NCI-H1092 treated with DMSO at 0.1 percent for 48 hours (cell line): ENCODE data around the gene C1QBP.
"Not testable (repeated sequence)": the region's sequence is repeated elsewhere in the genome, so short reads cannot be mapped to it uniquely, and the experiment has no call there.

ENCODE experiments used
- DNase-seq: peaks from one replicate; lab custom pipeline; 2025; lab: John Stamatoyannopoulos, UW

Gene C1QBP

GRCh38 chr17:5431949-5432556 is 6.9 kb downstream of the C1QBP start:
- no peak for DNase-seq

- not testable (repeated sequence) for DNase-seq
These were observed 7.7 kb downstream of the C1QBP start for GRCh38 chr17:5431234-5431633.

DNA sequence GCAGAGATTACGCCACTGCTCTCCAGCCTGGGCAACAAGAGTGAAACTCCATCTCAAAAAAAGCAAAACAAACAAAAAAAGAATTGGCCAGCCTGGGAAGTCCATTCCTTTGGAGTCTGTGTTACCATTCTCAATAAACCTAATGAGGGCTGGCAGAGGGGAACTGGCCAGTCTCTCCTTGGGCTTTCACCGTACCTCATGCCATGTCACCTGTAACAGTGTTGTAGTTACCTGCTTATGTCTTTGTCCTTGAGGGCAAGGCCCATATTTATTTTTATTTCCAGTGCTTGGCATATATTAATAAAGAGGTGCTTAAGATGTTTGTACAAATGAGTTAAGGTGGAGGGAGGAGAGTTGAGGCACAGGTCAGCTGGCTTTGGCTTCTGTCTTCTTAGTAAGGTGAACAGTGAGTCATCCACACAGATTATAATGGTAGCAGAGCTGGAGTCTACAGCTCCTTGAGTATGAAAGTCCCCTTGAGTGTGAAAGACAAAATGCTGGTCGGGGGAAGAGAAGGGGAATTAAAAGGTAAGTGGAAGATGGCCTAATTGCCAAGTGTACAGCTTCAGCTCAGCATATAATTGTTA is 8.4 kb downstream of the C1QBP start:
- no peak for DNase-seq

- no peak for DNase-seq
These were observed 9.6 kb downstream of the C1QBP start for GRCh38 chr17:5429191-5429887.

- no peak for DNase-seq
These were observed 13.1 kb downstream of the C1QBP start for GRCh38 chr17:5425826-5426225.

GRCh38 chr17:5424909-5425308 is 14.0 kb downstream of the C1QBP start:
- no peak for DNase-seq

- no peak for DNase-seq
These were observed 16.4 kb downstream of the C1QBP start for GRCh38 chr17:5422505-5422904.

DNA sequence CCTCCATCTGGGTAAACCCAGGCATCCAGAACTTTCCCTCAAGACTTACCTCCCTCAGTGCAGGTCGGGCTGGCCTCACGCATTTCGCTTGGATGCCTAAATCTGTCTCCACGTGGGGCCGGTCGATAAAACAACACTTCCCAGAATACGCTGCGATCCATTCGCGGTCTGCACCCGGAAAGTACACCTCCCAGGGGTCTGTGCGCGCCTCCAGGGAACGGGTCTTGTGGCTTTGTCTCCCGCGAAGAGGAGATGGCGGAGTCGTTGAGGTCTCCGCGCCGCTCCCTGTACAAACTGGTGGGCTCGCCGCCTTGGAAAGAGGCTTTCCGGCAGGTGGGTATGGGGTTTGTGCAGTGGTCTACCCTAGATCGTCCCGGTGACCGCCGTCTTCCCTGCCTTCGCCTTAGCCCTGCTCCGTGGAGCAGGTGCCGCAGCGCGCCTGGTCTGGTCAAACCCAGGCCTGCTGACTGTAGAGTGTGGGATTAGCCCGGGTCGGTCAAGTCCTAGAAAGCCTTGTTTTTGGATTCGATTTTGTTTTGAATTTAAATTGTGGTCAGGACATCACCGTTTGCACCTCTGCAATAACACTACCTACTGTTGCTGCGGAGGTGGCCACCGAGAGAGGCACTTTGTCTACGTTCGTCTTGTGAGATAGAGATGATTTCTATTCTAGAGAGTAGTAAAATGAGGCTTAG is 18.8 kb downstream of the C1QBP start, which contains the start of gene RPAIN:
Gene RPAIN, plus strand, starts transcription at position 224 of the 695 bp plus-strand sequence. Its CDS starts 29 bp downstream, at position 253.
- DNase-seq = peak; percentile 93

- DNase-seq = peak; percentile 96
These were observed 19.5 kb downstream of the C1QBP start, which contains the start of gene NUP88 for GRCh38 chr17:5419356-5419958. Gene NUP88 (minus strand): TSS chr17:5419662. CDS start chr17:5419650, 12 bp downstream.

DNA sequence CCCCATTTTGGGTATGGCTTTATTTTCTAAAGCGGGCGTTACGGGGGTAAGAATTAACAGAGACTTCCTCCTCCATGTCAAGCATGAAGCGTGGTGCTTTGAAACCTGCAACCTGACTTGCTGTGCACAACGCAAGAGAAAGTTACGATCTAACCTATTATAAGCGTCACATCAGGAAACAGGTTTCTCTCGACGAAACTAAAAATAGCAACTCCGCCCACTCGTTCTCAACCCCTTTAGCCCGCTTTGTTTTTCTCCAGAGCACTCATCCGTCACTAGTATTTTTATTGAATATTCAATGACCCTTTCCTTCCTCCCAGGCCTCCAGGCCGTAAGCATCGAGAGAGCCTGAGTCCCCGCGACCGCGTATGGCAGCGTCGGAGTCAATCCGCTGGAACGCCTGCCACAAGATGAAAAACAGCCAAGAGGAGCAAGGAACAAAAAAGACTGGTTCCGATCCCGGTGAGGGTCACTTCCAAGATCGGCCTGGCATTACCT is 20.0 kb downstream of the C1QBP start:
- DNase-seq = peak; percentile 34

DNA sequence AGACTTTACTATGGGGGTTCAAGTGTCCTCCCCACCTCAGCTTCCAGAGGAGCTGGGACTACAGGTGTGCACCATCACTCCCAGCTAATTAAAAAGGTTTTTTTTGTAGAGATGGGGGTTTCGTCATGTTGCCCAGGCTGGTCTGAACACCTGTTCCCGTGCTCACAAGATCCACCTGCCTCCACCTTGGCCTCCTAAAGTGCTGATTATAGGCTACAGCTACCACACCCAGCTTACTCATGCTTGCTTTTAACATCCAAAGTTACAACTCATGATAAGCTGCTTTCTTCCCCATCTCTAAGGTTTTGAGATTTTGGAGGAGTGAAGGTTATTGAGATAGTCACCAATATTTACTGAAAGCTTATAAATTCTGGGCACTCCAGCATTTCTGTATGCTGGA is 22.1 kb downstream of the C1QBP start:
- DNase-seq = no peak

GRCh38 chr17:5413682-5414081 is 25.3 kb downstream of the C1QBP start:
- DNase-seq = no peak

DNA sequence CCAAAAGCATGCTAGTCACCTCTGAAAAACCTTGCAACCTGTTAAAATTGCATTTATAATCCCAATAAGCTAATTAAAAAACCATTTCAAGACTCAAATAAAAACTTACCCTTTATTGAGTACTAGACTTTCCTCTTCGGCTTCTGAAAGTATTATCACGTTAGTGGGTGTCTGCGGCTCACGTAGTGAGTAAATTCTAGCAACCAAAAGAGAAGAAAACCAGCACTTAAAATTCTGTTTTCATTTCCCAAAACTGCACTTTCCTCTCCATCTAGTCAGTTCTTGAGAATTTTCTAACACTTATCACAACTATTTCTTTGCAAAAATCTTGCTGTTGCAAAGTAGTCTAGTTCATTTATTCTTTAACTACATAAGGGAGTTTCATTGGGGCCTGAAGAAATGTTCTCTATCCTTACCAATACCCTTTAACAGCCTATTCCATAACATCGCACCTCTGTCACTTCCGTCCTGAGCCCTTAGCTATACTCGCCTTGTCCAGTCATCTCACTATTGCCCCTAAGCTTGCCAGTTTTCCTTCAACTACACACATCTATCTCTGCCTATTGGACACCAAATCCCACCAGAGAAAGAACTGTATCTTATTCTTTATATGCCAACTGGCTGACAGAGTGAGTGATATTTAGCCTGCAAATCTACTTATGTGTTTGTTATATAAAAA is 28.2 kb downstream of the C1QBP start:
- DNase-seq = no peak

DNA sequence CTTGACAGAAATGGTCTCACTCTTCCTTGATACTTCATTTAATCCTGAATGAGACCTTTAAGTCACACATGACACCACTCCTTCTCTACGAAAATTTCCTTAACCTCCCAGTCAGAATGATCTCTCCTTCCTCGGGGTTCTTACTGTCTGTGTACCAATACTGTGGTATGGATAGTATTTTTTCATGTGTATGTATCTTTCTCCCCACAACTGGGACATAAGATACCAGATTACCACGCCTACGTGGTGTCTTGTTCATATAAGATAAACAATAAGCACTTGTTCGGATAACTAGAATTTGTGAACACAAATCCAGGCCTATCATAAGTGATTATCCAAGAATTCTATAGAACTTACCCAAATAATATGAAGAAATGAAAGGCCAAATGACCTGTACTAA is 30.8 kb downstream of the C1QBP start:
- no peak for DNase-seq

- no peak for DNase-seq
These were observed 33.6 kb downstream of the C1QBP start for GRCh38 chr17:5405400-5405799.

DNA sequence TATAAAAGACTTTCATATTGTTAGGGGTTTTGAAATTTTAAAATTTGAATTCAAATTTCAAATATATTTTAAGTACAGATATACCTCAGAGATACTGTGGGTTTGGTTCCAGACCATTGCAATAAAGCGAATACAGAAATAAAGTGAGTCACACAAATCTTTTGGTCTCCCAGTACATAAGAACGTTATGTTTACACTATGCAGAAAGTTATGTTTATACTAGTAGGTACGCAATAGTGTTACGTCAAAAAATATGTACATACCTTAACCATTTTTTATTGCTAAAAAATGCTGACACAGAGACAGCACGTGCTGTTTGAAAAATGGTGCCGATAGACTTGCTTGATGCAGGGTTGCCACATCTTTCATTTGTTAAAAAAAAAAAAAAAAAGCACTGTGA is 39.2 kb downstream of the C1QBP start:
- DNase-seq = no peak

DNA sequence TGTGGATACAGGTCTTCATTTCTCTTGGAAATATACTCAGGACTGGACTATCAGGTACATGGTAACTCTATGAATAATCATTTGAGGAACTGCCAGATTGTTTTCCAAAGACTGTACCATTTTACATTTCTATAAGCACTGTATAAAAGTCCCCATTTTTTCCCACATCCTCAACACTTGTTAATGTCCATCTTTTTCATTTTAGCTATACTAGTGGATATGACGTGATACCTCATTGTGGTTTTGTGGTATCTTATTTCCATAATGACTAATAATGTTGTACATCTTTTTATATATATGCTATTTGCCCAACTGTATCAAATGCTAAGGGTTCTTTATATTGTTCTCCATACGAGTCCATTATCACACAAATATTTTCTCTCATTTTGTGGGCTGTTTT is 42.3 kb downstream of the C1QBP start:
- no peak for DNase-seq

GRCh38 chr17:5391678-5392077 is 47.3 kb downstream of the C1QBP start:
- peak; percentile 8 for DNase-seq
